ENCODE measurements around the gene ZNF655. TPM values are rescaled to one million over a fixed set of nuclear protein-coding genes. Genes with fewer than 3 reads are reported as not detected.

ZNF655 gene
- total and polyA plus RNA-seq, 2 of the 4 experiments (the other 2 are of a cell fraction), result 49.6 to 54.7 TPM

DNA sequence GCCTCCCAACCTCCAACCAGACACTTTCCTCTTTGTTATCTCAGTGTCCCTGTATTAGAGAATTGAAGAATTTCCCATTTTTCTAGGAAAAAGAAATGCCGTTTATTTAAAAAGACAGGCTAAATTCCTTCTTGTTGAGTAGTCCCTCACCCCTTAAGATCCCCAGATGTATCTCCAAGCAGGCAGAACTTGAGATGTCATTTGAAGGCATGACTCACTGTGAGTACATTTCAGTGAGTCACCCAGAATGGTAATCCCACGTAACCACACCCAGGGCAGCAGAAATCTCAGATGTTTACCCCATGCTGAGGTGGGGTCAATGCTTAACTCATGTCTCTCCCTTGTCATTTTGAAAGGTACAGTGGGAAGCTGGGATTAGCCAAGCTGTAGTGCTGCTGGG, 4.4 kb downstream of the ZNF655 start:
- ATAC-seq (ENCODE audit: low read depth), result peak; percentile 70
- Histone ChIP-seq H4K20me1 (ENCODE audit: insufficient read depth, low read length) (peaks cover 10% of the 10 kb centered on the region), H3K4me1 (ENCODE audit: control insufficient read depth, insufficient read depth, low read length) (peaks cover 17% of the 10 kb centered on the region), H3K18ac (ENCODE audit: low read depth, low read length) (peak overlapping the region; percentile 80; the same call in 1 of the 2 replicates), H3K9ac (ENCODE audit: low read depth, low read length) (peak overlapping the region; percentile 48; the same call in 1 of the 2 replicates), H3K23ac (ENCODE audit: low read depth, low read length) (peak overlapping the region; percentile 73), H2AFZ (replicated peaks; ENCODE audit: low read length, poor library complexity) (no peak overlapping the region), H3K4me2 (ENCODE audit: low read depth, low read length) (peak overlapping the region; percentile 69), H2BK5ac (ENCODE audit: low read depth, low read length, poor library complexity, severe bottlenecking) (peak overlapping the region; percentile 95), H2BK120ac (ENCODE audit: low read depth, low read length) (peak overlapping the region; percentile 93), H2BK20ac (ENCODE audit: low read depth, low read length) (peak overlapping the region; percentile 96), H3K56ac (ENCODE audit: extremely low read depth, insufficient read depth, low read length) (peak overlapping the region; percentile 83; the same call in 1 of the 2 replicates), H3K36me3 (ENCODE audit: control insufficient read depth, insufficient read depth, low read length) (peaks cover 51% of the 10 kb centered on the region), H2AK9ac (replicated peaks; ENCODE audit: low read depth, low read length, poor library complexity) (peak overlapping the region; percentile 5), H3K27ac (ENCODE audit: insufficient read depth, low read length) (peak overlapping the region; percentile 98), H4K91ac (ENCODE audit: insufficient read depth, low read depth, low read length) (peak overlapping the region; percentile 91), H3K4ac (ENCODE audit: low read depth, low read length) (peak overlapping the region; percentile 94), H3K4me3 (ENCODE audit: insufficient read depth, low read depth, low read length) (no peak overlapping the region), H3K14ac (replicated peaks; ENCODE audit: low read depth, low read length) (peak overlapping the region; percentile 93), H3K9me3 (ENCODE audit: control insufficient read depth, insufficient read depth, low read length) (no peaks in the 10 kb centered on the region), H2BK15ac (ENCODE audit: low read depth, low read length) (peak overlapping the region; percentile 99; the same call in 1 of the 3 replicates), H3K27me3 (ENCODE audit: control insufficient read depth, insufficient read depth, low read length) (no peaks in the 10 kb centered on the region), H2AK5ac (ENCODE audit: low read depth, low read length) (peak overlapping the region; percentile 99; the same call in 1 of the 2 replicates), H3K79me1 (ENCODE audit: low read depth in 1 of 2, low read length in 2 of 2) (peaks cover 39 to 65% of the 10 kb centered on the region in 2 experiments), H4K5ac (ENCODE audit: low read depth, low read length) (peak overlapping the region; percentile 44; the same call in 1 of the 2 replicates), H3K9me1 (ENCODE audit: insufficient read depth, low read length) (peaks cover 24% of the 10 kb centered on the region), H4K8ac (ENCODE audit: low read depth in 2 of 2, low read length in 2 of 2) (peak overlapping the region; percentile 31 to 92; a peak in 3 of 4 replicates)
- BruUV-seq (replicated peaks), result no TSS peak
- ChIA-PET POLR2A (ENCODE audit: unreplicated experiment) (no interaction called here), CTCF (interaction anchor here (0.6 kb wide), 1 partner anchor 82 kb away, joined by 3 read pairs; no protein-coding TSS in a partner anchor)
- no CpG with 5 or more reads among the region's 2 CpGs for WGBS, 2 experiments (ENCODE audit: extremely low coverage in 2 of 2, insufficient read length in 1 of 2)
- DNase-seq, result peak; percentile 100
- intact Hi-C loops (cut with micrococcal nuclease) (loop anchor here (2.0 to 5.0 kb wide), 2 partner anchors 54 to 58 kb away; partner anchors contain the start of genes ZKSCAN5 and ZSCAN25), dilution Hi-C loops (cut with HindIII; ENCODE audit: low sequenced_read_pairs, unreplicated experiment) (no loop called here), in situ Hi-C loops (cut with MboI; ENCODE audit: low sequenced_read_pairs) (loop anchor here (5.0 kb wide), 1 partner anchor 54 kb away; the partner anchor contains the start of gene ZSCAN25)
- TF ChIP-seq MAZ (IDR thresholded peaks at IDR 0.05; ENCODE audit: borderline replicate concordance, low read depth, low read length) (peak; percentile 46; the same call in 1 of the 2 replicates), RCOR1 (IDR thresholded peaks at IDR 0.05; ENCODE audit: insufficient replicate concordance, low read length) (peak; percentile 72), CTCF (conservative IDR thresholded peaks at IDR 0.05; ENCODE audit: low read depth, low read length) (no peak), CEBPB (IDR thresholded peaks at IDR 0.05; ENCODE audit: low read depth, low read length) (peak; percentile 72), POLR2A (IDR thresholded peaks at IDR 0.05; ENCODE audit: low read depth, low read length) (no peak), CHD1 (IDR thresholded peaks at IDR 0.05; ENCODE audit: low read depth, low read length) (no peak), USF2 (IDR thresholded peaks at IDR 0.05; ENCODE audit: low read depth, low read length) (no peak), FOS (IDR thresholded peaks at IDR 0.05; ENCODE audit: low read depth, low read length) (peak; percentile 100), RAD21 (IDR thresholded peaks at IDR 0.05; ENCODE audit: low read length) (no peak), MXI1 (IDR thresholded peaks at IDR 0.05; ENCODE audit: borderline replicate concordance, low read depth, low read length) (peak; percentile 67; the same call in 1 of the 2 replicates), BHLHE40 (IDR thresholded peaks at IDR 0.05; ENCODE audit: low read depth, low read length) (peak; percentile 82), MAFK (IDR thresholded peaks at IDR 0.05; ENCODE audit: low read depth, low read length) (0 out of 2 replicates have a peak, but pooled peaks have one; percentile 41), NFE2L2 (IDR thresholded peaks at IDR 0.05; ENCODE audit: low read depth, low read length) (peak; percentile 55; the same call in 1 of the 2 replicates), RFX5 (IDR thresholded peaks at IDR 0.05; ENCODE audit: low read depth, low read length) (no peak)
- TF ChIP-seq, protein P1, sequence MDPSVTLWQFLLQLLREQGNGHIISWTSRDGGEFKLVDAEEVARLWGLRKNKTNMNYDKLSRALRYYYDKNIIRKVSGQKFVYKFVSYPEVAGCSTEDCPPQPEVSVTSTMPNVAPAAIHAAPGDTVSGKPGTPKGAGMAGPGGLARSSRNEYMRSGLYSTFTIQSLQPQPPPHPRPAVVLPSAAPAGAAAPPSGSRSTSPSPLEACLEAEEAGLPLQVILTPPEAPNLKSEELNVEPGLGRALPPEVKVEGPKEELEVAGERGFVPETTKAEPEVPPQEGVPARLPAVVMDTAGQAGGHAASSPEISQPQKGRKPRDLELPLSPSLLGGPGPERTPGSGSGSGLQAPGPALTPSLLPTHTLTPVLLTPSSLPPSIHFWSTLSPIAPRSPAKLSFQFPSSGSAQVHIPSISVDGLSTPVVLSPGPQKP (IDR thresholded peaks at IDR 0.05; ENCODE audit: borderline replicate concordance, low read depth, low read length), result no peak

All from IMR-90 (cell line).